Vagina (tissue), 2 donors: Measurements from ENCODE around the gene CACNA2D1. TPM values are rescaled to one million over a fixed set of nuclear protein-coding genes. Genes with fewer than 3 reads are reported as not detected.

Experiments
- DNase-seq, 2 donors: peaks; one replicate each; pipeline ENCODE4 v3.0.0-alpha.2; 2017; ENCODE audit errors: extremely low spot score in 2 of 2
- H3K27ac ChIP-seq: fragments of 200-600 bp; sonication (generic); one replicate; pipeline ENCODE4 v1.5.1; 2019
- H3K27me3 ChIP-seq: fragments of 200-600 bp; sonication (generic); one replicate; pipeline ENCODE4 v1.5.1; 2019
- H3K36me3 ChIP-seq, 2 donors: fragments of 200-600 bp; sonication (generic); one replicate each; pipeline ENCODE4 v1.5.1; 2017 to 2019
- H3K4me1 ChIP-seq: fragments of 200-600 bp; sonication (generic); one replicate; pipeline ENCODE4 v1.5.1; 2019
- H3K4me3 ChIP-seq, 2 donors: fragments of 200-600 bp; sonication (generic); 1 replicate in 1 of 2; 2 replicates in 1 of 2; pipeline ENCODE4 v1.5.1; 2016 to 2019
- H3K9me3 ChIP-seq: fragments of 200-600 bp; sonication (generic); one replicate; pipeline ENCODE4 v1.5.1; 2019
- POLR2A ChIP-seq, 2 donors: fragments of 450-650 bp; IDR thresholded peaks; one replicate each; pipeline ENCODE4 v1.6.1; 2017; ENCODE audit warnings: antibody characterized with exemption in 2 of 2, mild to moderate bottlenecking in 2 of 2, moderate library complexity in 2 of 2
- POLR2AphosphoS5 ChIP-seq, 2 donors: sonication (generic); formaldehyde crosslinking; IDR thresholded peaks; one replicate each; pipeline ENCODE4 v1.9.0; 2017; ENCODE audit warnings: antibody characterized with exemption in 2 of 2, mild to moderate bottlenecking in 2 of 2, low read depth in 1 of 2; ENCODE audit not compliant: insufficient read depth in 1 of 2
- intact Hi-C: fragments of 100-400 bp; cut with DNase I; formaldehyde crosslinking; loops from one replicate; pipeline ENCODE4 v1.15.1; 2023
- total RNA-seq: library from RNA; depleted of rRNA; stranded (reverse); fragments of >200 nt; gene quantifications from one replicate; pipeline ENCODE4 v1.2.3, GENCODE V29; 2016
- TF ChIP-seq, protein P1 (sequence below), 3 experiments: fragments of 450-650 bp in 2 of 3; fragments of 200-600 bp in 1 of 3; sonication (generic) in 1 of 3; IDR thresholded peaks; one replicate each; pipeline ENCODE4 v1.5.1; 2017 to 2019; ENCODE audit warnings: antibody characterized with exemption in 3 of 3, mild to moderate bottlenecking in 2 of 3, moderate library complexity in 2 of 3

Gene CACNA2D1
- total RNA-seq, 1 donor from 2014 or later, result 16.9 TPM

GRCh38 chr7:82249979-82250378, 193.6 kb downstream of the CACNA2D1 start:
- intact Hi-C loops, result no loop called here
- TF ChIP-seq POLR2A (IDR thresholded peaks at IDR 0.05) (no peak), POLR2AphosphoS5 (IDR thresholded peaks at IDR 0.05; ENCODE audit: insufficient read depth in 1 of 2, low read depth in 1 of 2) (no peak)
- TF ChIP-seq, protein P1, sequence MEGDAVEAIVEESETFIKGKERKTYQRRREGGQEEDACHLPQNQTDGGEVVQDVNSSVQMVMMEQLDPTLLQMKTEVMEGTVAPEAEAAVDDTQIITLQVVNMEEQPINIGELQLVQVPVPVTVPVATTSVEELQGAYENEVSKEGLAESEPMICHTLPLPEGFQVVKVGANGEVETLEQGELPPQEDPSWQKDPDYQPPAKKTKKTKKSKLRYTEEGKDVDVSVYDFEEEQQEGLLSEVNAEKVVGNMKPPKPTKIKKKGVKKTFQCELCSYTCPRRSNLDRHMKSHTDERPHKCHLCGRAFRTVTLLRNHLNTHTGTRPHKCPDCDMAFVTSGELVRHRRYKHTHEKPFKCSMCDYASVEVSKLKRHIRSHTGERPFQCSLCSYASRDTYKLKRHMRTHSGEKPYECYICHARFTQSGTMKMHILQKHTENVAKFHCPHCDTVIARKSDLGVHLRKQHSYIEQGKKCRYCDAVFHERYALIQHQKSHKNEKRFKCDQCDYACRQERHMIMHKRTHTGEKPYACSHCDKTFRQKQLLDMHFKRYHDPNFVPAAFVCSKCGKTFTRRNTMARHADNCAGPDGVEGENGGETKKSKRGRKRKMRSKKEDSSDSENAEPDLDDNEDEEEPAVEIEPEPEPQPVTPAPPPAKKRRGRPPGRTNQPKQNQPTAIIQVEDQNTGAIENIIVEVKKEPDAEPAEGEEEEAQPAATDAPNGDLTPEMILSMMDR (IDR thresholded peaks at IDR 0.05), result no peak

DNA sequence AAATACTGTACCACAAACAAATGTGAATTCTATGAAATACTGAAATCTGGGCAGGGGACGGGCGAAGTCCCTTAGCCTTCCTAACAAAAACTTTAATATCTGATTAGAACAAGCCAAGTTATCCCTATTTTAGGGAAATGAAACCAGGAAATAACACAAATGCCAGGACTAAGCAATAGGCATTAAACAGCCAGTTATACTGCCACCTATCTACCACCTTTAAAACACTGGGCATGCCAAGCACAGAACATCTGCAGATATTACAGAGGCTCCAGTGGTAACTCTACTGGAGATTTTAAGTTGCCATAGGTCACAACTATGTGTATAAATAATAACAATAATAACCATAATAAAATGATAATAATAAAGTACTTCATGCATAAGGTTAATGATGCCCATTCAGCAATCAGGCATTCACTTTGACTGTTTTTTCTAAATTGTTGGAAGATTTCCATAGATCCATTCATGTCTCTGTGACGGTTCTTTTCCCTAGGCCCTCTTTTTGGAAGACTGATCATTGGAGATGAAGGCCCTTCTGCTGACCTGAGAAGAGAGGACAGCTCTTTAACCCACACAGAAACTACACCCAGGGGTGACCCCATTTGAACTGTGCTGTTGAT, 195.7 kb downstream of the CACNA2D1 start:
- TF ChIP-seq, protein P1 (IDR thresholded peaks at IDR 0.05), result peak in 1 of 3 experiments; percentile 6
- TF ChIP-seq POLR2A (IDR thresholded peaks at IDR 0.05), result no peak
- DNase-seq, result no peak
- Histone ChIP-seq H3K27me3 (no peaks in the 10 kb centered on the region), H3K4me3 (no peak overlapping the region), H3K4me1 (no peaks in the 10 kb centered on the region), H3K27ac (no peak overlapping the region), H3K9me3 (no peaks in the 10 kb centered on the region), H3K36me3 (no peaks in the 10 kb centered on the region)
- intact Hi-C loops, result no loop called here

More at GRCh38 chr7:82249979-82250378, 193.6 kb downstream of the CACNA2D1 start:
- no peak overlapping the region for H3K4me3 ChIP-seq
- H3K27me3 ChIP-seq, result no peaks in the 10 kb centered on the region
- H3K27ac ChIP-seq, result no peak overlapping the region
- no peaks in the 10 kb centered on the region for H3K9me3 ChIP-seq
- no peaks in the 10 kb centered on the region for H3K4me1 ChIP-seq
- H3K36me3 ChIP-seq, result no peaks in the 10 kb centered on the region
- no peak for DNase-seq

DNA sequence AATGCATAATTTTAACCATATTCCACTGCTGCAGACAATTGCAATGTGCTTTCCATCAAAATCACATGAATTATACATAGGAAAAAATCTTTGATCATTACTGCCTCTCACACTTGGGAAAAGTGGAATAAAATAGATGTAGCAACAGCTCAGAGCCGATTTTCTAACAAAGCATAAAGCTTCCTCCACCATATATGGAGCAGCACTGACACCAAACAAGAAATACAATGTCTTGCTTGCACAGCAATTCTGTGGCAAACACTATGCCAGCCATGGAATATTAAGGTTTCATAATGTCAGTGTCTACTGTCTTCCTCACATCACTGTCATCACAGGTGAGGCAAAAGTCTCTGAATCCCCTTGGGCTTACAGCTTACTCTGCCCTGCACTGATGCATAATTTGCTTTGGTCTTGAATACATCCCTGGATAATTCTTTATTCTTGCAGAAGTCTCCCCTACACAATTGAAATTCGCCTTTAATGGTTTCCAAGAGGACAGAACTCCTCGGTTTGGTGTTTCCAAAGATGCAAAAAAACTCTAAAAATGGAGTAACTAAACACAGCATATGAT, 198.5 kb downstream of the CACNA2D1 start:
- H3K4me3 ChIP-seq, result no peak overlapping the region
- no peaks in the 10 kb centered on the region for H3K9me3 ChIP-seq
- no peak for DNase-seq
- H3K27ac ChIP-seq, result no peak overlapping the region
- no peaks in the 10 kb centered on the region for H3K4me1 ChIP-seq
- no peak for TF ChIP-seq POLR2AphosphoS5 (IDR thresholded peaks at IDR 0.05; ENCODE audit: insufficient read depth in 1 of 2, low read depth in 1 of 2)
- TF ChIP-seq POLR2A (IDR thresholded peaks at IDR 0.05), result no peak
- TF ChIP-seq, protein P1 (IDR thresholded peaks at IDR 0.05), result no peak
- intact Hi-C loops, result no loop called here
- H3K27me3 ChIP-seq, result no peaks in the 10 kb centered on the region
- H3K36me3 ChIP-seq, result no peaks in the 10 kb centered on the region

DNA sequence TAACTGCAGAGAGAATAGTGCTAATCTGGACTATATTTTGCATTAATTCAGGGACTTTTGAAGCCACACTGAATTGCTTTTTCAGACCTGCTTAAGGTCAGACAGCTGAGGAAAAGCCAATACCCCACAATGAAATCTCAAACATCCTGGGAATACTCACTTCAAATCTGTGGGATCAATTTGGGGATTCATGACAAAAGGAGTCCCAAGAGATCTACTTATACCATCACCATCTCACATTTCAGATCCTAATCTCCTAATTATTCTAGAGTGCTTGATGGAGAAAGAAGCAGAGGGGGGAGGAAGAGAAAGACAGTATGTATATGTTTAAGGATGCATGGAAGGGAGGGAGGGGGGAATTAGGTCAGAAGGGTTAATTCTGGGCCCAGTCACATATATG, 202.2 kb downstream of the CACNA2D1 start:
- no peaks in the 10 kb centered on the region for H3K36me3 ChIP-seq
- no peak for DNase-seq
- H3K4me3 ChIP-seq, result no peak overlapping the region
- no peak overlapping the region for H3K27ac ChIP-seq
- H3K4me1 ChIP-seq, result no peaks in the 10 kb centered on the region
- H3K9me3 ChIP-seq, result no peaks in the 10 kb centered on the region
- TF ChIP-seq, protein P1 (IDR thresholded peaks at IDR 0.05), result no peak
- TF ChIP-seq POLR2AphosphoS5 (IDR thresholded peaks at IDR 0.05; ENCODE audit: insufficient read depth in 1 of 2, low read depth in 1 of 2) (no peak), POLR2A (IDR thresholded peaks at IDR 0.05) (no peak)
- intact Hi-C loops, result no loop called here
- no peaks in the 10 kb centered on the region for H3K27me3 ChIP-seq

GRCh38 chr7:82235713-82236112, 207.9 kb downstream of the CACNA2D1 start:
- no peaks in the 10 kb centered on the region for H3K36me3 ChIP-seq
- TF ChIP-seq POLR2AphosphoS5 (IDR thresholded peaks at IDR 0.05; ENCODE audit: insufficient read depth in 1 of 2, low read depth in 1 of 2), result no peak
- TF ChIP-seq, protein P1 (IDR thresholded peaks at IDR 0.05), result no peak
- no peak for TF ChIP-seq POLR2A (IDR thresholded peaks at IDR 0.05)
- no peak overlapping the region for H3K4me3 ChIP-seq
- no peaks in the 10 kb centered on the region for H3K4me1 ChIP-seq
- no peak for DNase-seq
- H3K27ac ChIP-seq, result no peak overlapping the region
- intact Hi-C loops, result no loop called here
- H3K27me3 ChIP-seq, result no peaks in the 10 kb centered on the region
- no peaks in the 10 kb centered on the region for H3K9me3 ChIP-seq
